HepG2 (cell line): Measurements from ENCODE around the gene VSIG10L. TPM values are rescaled to one million over a fixed set of nuclear protein-coding genes. Genes with fewer than 3 reads are reported as not detected.
A peak's percentile ranks its signal among the peaks of the same experiment; 100 is the strongest.

ENCODE experiments used
- ARID3A ChIP-seq: IDR thresholded peaks from 2 replicates; pipeline ENCODE4 v1.6.1; 2012; ENCODE audit warnings: low read depth, low read length, improper control_type of control experiment
- BCLAF1 ChIP-seq: fragments of 450-650 bp; IDR thresholded peaks from 2 replicates; pipeline ENCODE4 v1.6.1; 2017; ENCODE audit warnings: mild to moderate bottlenecking
- DRAP1 ChIP-seq: IDR thresholded peaks from 2 replicates; pipeline ENCODE4 v1.6.1; 2016; ENCODE audit warnings: missing genetic modification reagents, missing compliant biosample characterization
- ETS1 ChIP-seq: sonication (generic); formaldehyde crosslinking; IDR thresholded peaks from 2 replicates; pipeline ENCODE4 v1.4.0; 2020; ENCODE audit warnings: missing genetic modification reagents
- HOXA5 ChIP-seq: sonication (generic); formaldehyde crosslinking; IDR thresholded peaks from 2 replicates; pipeline ENCODE4 v1.4.0; 2020; ENCODE audit warnings: missing genetic modification reagents
- HOXA7 ChIP-seq: sonication (generic); formaldehyde crosslinking; IDR thresholded peaks from 2 replicates; pipeline ENCODE4 v1.8.1; 2022; ENCODE audit warnings: mild to moderate bottlenecking, missing genetic modification reagents, moderate library complexity
- KLF11 ChIP-seq: IDR thresholded peaks from 2 replicates; pipeline ENCODE4 v1.6.1; 2016; ENCODE audit warnings: missing compliant biosample characterization
- MEF2D ChIP-seq: sonication (generic); formaldehyde crosslinking; IDR thresholded peaks from 2 replicates; pipeline ENCODE4 v1.5.1; 2020; ENCODE audit warnings: mild to moderate bottlenecking, missing genetic modification reagents
- NBN ChIP-seq: fragments of 450-650 bp; conservative IDR thresholded peaks from 2 replicates; pipeline ENCODE4 v1.6.1; 2017
- NPAS2 ChIP-seq: sonication (generic); formaldehyde crosslinking; IDR thresholded peaks from 2 replicates; pipeline ENCODE4 v1.8.0; 2022; ENCODE audit warnings: mild to moderate bottlenecking, missing genetic modification reagents, borderline replicate concordance
- SMARCC2 ChIP-seq: fragments of 450-650 bp; IDR thresholded peaks from 2 replicates; pipeline ENCODE4 v1.6.1; 2017; ENCODE audit warnings: antibody characterized with exemption, mild to moderate bottlenecking
- SNRNP70 ChIP-seq: fragments of 200-400 bp; formaldehyde crosslinking; IDR thresholded peaks from 2 replicates; pipeline ENCODE4 v1.6.1; 2017; ENCODE audit warnings: mild to moderate bottlenecking, low read depth, low read length, moderate library complexity
- TBP ChIP-seq: sonication (generic); formaldehyde crosslinking; IDR thresholded peaks from 2 replicates; pipeline ENCODE4 v1.5.0; 2020; ENCODE audit warnings: missing genetic modification reagents
- TCF7L2 ChIP-seq: IDR thresholded peaks from 2 replicates; pipeline ENCODE4 v1.6.1; 2011; ENCODE audit warnings: mild to moderate bottlenecking, low read depth, low read length, moderate library complexity
- ZNF124 ChIP-seq: sonication (generic); formaldehyde crosslinking; IDR thresholded peaks from 2 replicates; pipeline ENCODE4 v1.4.0; 2020; ENCODE audit warnings: missing genetic modification reagents
- ZNF18 ChIP-seq: sonication (generic); formaldehyde crosslinking; IDR thresholded peaks from 2 replicates; pipeline ENCODE4 v1.8.0; 2022; ENCODE audit warnings: mild to moderate bottlenecking, missing genetic modification reagents; ENCODE audit not compliant: insufficient replicate concordance
- ZNF282 ChIP-seq: fragments of 450-650 bp; IDR thresholded peaks from 2 replicates; pipeline ENCODE4 v1.6.1; 2018; ENCODE audit not compliant: partially characterized antibody
- ZNF329 ChIP-seq: sonication (generic); formaldehyde crosslinking; IDR thresholded peaks from 2 replicates; pipeline ENCODE4 v1.9.0; 2021; ENCODE audit warnings: low read depth, mild to moderate bottlenecking, missing genetic modification reagents
- ZNF432 ChIP-seq: sonication (generic); formaldehyde crosslinking; IDR thresholded peaks from 2 replicates; pipeline ENCODE4 v1.5.0; 2020; ENCODE audit warnings: missing genetic modification reagents, mild to moderate bottlenecking, borderline replicate concordance
- ZNF512B ChIP-seq: sonication (generic); formaldehyde crosslinking; IDR thresholded peaks from 2 replicates; pipeline ENCODE4 v1.5.1; 2020; ENCODE audit warnings: missing genetic modification reagents, mild to moderate bottlenecking, borderline replicate concordance
- ZNF747 ChIP-seq: sonication (generic); formaldehyde crosslinking; IDR thresholded peaks from 2 replicates; pipeline ENCODE4 v1.8.1; 2023; ENCODE audit warnings: missing genetic modification reagents, mild to moderate bottlenecking, borderline replicate concordance
- polyA plus RNA-seq, 8 experiments: library from polyadenylated mRNA; depleted of rRNA in 3 of 8; stranded (reverse) in 7 of 8; unstranded in 1 of 8; fragments of >200 nt; fragmentation: Illumina TruSeq in 4 of 8; extraction: Trizol in 4 of 8; gene quantifications; 2 replicates each; pipeline versions ENCODE4 v1.2.1 to v1.2.3, GENCODE V29; 2011 to 2016; ENCODE audit warnings: low read depth in 4 of 8, missing spikeins in 1 of 8, mixed read lengths in 1 of 8; ENCODE audit not compliant: insufficient read depth in 1 of 8
- total RNA-seq, 5 experiments: library from RNA; depleted of rRNA; stranded (reverse); fragments of >200 nt; fragmentation: Illumina TruSeq; extraction: Trizol; gene quantifications; 2 replicates each; pipeline ENCODE4 v1.2.3, GENCODE V29; 2016; ENCODE audit warnings: low read depth in 1 of 5

VSIG10L gene
- total and polyA plus RNA-seq, 2 of the 13 experiments (the other 11 are each of a cell fraction or from before 2014, with no cell fraction given): 2.7 to 8.5 TPM

- TF ChIP-seq ZNF18 (CRISPR knock-in tag): no peak
- TF ChIP-seq ZNF329 (CRISPR knock-in tag): no peak
- no peak for TF ChIP-seq SMARCC2
- TF ChIP-seq ARID3A: no peak
- no peak for TF ChIP-seq ZNF432 (CRISPR knock-in tag)
- TF ChIP-seq KLF11 (CRISPR knock-in tag): no peak; the same call in 1 of the 2 replicates
- peak; percentile 65; the same call in 1 of the 2 replicates for TF ChIP-seq TCF7L2
- no peak for TF ChIP-seq BCLAF1
- TF ChIP-seq SNRNP70: no peak
- TF ChIP-seq ZNF282: no peak
- TF ChIP-seq MEF2D: no peak; the same call in 1 of the 2 replicates
- no peak for TF ChIP-seq TBP (CRISPR knock-in tag)
- TF ChIP-seq ZNF747 (CRISPR knock-in tag): no peak
- TF ChIP-seq NBN: no peak
- no peak for TF ChIP-seq NPAS2 (CRISPR knock-in tag)
- no peak for TF ChIP-seq HOXA5 (CRISPR knock-in tag)
- no peak for TF ChIP-seq HOXA7
- TF ChIP-seq ETS1 (CRISPR knock-in tag): no peak
- TF ChIP-seq ZNF512B (CRISPR knock-in tag): no peak; the same call in 1 of the 2 replicates
- peak; percentile 89 for TF ChIP-seq DRAP1 (CRISPR knock-in tag)
- TF ChIP-seq ZNF124 (CRISPR knock-in tag): no peak
Measured at GRCh38 chr19:51354742-51355148, 12.8 kb upstream of the VSIG10L start (continued).
